Left cardiac atrium (tissue), 4 donors: ENCODE results near the gene RFX3. TPM values are rescaled to one million over a fixed set of nuclear protein-coding genes. Genes with fewer than 3 reads are reported as not detected.

Experiments
- ATAC-seq, 2 donors: fragments of 200-7000 bp; cut with Tn5 transposase; one replicate each; pipeline ENCODE4 v1.9.1; 2020; ENCODE audit warnings: mild to moderate bottlenecking in 2 of 2, moderate library complexity in 2 of 2
- DNase-seq: peaks from one replicate; pipeline ENCODE4 v3.0.0-alpha.2; 2020
- intact Hi-C, 2 donors: fragments of 100-400 bp; cut with DNase I; formaldehyde crosslinking; loops; one replicate each; pipeline versions ENCODE4 v1.14.1 to v1.15.1; 2022 to 2023
- total RNA-seq, 2 donors: library from RNA; stranded (reverse); fragmentation: NEBNext Ultra II Directional; extraction: Animal tissue kit (Norgen Biotek cat#: 25700); gene quantifications; one replicate each; pipeline ENCODE4 v1.2.1, GENCODE V29; 2021
- donor health status: DM: no; HTN: yes; CAD: no.
- donor health status: DM: no; HTN: yes; CAD: no; lungs with severe emphysema.
- donor health status: DM: yes; HTN: yes; CAD: no.
- donor health status: Dilated cardiomyopathy.

RFX3 gene
- total RNA-seq, 2 donors from 2014 or later = 4.2 to 4.6 TPM

DNA sequence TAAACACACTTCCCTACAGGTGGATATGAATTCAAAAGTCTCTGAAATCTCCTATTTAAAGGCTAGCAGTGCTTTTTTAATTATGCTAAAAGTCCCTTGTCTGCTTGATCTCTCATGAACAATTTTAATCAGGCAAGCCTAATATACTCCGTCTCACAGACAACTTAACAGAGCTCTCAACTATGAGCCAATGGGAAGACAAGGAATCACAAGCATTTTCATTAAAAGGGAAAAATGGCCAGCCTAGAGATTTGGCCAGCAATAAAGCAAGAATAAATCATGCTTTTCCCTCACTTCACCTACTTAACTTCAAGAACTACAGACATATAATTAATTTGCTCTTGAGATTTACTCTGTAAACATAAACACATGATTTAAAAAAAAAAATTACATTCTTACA is 78.0 kb downstream of the RFX3 start:
- DNase-seq (no peak), ATAC-seq (no peak)
- intact Hi-C loops = no loop called here

DNA sequence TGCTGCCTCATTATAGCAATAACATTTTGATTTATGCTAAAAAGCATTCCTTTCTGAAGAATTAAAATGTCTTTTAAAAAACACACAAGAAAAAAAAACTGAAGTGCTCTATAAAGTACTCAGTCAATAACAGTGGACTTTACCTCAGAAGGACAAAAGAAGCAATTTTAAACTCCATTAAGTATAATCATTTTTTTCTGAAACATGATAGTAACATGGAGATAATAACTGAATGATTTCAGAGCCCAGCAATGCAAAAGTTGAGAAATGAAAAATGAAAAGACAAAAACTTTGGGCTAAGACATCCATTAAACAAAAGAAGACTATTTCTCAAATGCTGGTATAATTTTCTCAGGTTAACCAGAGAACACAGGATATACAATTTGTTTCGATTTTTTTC is 78.7 kb downstream of the RFX3 start:
- DNase-seq (no peak), ATAC-seq (no peak)
- intact Hi-C loops = no loop called here

DNA sequence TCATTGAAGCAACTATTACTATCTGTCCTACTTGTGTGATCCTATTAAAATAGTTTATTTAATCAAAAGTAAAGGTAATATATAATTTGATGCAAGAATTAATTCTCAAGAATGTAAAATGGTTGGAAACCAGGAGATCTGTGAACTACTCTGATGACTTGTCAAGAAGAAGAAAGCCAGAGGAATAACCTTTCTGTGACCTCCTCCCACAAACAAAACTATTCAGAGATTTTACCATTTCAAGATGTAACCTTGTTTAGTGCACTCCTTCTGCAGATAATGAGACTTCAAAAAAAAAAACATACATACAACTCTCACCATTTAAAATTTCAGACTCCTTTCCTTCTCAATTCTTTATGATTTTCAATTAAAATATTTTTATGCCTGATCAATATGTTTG is 79.5 kb downstream of the RFX3 start:
- intact Hi-C loops = no loop called here
- ATAC-seq (no peak), DNase-seq (no peak)

DNA sequence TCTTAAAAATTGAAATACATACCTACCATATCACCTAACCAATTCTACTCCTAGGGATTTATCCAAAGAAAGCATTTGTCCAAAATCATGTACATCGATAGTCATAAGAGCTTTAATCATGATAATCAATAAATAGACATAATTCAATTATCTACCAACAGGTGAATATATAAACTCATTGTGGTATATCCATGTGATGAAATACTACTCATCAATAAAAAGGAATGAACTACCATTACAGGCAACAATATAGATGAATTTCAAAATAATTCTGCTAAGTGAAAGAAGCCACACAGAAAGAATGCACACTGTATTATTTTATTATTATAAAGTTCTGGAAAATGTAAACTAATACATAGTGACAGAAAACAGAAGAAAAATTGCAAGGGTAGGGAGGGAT is 81.8 kb downstream of the RFX3 start:
- no peak for ATAC-seq
- intact Hi-C loops = no loop called here
- DNase-seq = no peak

DNA sequence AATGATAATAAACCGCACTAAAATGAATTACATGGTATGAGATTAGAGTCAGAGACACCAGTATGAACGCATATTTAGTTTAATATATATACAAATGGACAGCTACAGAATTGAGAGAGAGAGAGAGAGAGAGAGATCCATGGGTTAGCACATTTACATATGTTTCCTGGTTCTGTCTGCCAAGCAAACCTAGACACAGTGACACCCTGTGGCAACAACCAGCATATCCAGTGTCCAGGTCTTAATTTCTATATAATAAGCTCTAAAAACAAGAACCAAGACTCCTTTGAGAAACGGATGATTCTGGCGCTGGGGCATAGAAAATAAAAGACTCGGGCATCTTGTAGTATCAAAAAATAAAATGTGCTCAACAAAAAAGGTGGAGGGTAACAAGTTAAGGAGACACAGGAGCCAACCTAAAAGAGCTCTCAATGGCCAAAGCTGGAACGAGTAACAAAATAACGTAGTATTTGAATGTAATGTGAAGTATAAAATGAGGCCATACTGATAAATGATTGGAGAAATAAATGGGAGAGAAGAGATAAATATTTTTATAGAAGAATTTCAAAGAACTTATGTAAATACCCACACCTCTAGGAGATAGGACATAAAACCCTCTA is 84.5 kb downstream of the RFX3 start:
- intact Hi-C loops = no loop called here
- ATAC-seq = peak in 1 of 2 donors; percentile 54
- DNase-seq = peak; percentile 25

DNA sequence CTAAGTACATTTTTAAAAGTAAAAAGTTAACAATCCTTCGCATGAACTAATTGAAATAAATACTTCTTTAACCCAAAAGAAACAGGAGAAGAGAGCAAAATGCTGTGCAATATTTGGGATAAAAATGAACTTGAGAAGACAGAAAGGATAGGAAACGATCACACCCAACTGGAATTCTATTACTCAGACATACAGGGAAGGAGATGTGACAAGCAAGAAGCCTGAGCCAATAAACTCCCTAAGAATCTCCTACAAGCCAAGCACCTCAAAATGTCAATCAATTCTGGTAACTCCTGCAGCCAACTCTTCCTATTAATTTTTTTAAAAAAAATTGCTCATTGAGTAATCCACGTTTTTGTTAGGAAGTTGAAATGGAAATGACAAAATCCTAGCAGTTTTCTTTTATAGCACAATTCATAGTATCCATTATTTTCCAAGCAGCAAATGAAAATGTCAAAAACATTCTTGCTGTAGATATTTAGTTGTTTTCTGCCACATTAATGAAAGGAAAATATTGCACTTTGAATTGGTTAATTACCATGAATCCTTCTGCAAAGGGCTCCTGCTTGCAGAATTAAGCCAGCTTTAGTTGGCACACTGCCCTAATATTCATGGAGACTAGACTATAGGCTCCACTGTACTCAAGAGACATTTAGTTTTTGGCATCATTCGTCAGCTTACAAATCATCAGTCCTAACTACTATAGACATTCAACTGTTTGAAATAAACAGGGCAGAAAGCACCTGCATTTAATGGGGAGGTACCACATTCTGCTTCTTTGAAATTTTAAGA is 89.0 kb downstream of the RFX3 start:
- intact Hi-C loops = no loop called here
- ATAC-seq (peak in 1 of 2 donors; percentile 83), DNase-seq (no peak)

DNA sequence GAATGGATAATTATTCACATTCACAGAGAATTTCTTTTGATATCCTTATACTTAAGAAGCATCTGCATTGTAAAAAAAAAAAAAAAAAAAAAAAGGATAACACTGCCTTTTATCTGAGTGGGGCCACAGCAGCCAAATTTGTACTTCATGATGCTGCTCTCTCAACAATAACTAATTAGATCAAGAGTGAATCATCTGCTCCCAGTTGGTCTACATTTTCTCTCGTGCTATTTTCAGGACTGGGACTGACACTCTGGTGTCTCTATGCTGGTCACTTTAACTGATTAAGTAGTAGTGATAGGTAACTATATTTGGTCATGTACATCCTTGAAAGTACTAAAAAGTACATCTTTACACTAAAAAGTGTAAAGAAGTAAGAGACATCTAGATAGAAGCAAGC is 90.1 kb downstream of the RFX3 start:
- DNase-seq = no peak
- ATAC-seq = peak in 1 of 2 donors; percentile 36
- intact Hi-C loops = no loop called here

DNA sequence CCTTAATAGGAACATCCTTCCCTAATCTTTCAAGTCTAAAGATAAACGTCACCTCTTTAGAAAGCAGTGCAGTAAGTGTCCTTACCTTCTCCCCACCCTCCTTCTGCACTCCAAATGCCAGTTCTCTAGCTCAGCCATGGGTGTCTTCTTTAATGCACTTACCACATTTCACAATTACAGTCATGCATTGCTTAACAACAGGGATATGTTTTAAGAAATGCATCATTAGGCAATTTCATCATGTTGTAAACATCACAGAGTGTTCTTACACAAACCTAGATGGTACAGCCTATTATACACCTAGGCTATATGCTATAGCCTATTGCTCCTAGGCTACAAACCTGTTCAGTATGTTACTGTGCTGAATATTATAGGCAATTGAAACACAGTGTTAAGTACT is 91.2 kb downstream of the RFX3 start:
- intact Hi-C loops = no loop called here
- DNase-seq = no peak
- peak in 1 of 2 donors; percentile 71 for ATAC-seq

DNA sequence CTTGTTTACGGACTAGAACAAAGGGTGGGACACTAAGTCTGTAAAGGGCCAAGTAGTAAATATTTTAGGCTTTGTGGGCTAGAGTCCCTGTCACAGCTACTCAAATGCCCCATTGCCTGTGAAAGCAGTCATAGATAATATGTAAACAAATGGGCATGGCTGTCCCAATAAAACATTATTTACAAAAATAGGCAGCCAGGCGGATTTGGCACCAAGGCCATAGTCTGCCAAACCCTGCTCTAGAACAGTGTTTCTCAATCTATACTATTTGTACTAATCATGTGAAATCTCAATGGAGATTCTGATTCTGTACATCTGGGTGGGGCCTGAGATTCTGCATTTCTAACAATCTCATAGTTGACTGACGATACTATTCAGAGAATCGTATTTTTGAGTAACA is 92.0 kb downstream of the RFX3 start:
- intact Hi-C loops = no loop called here
- ATAC-seq (no peak), DNase-seq (no peak)

DNA sequence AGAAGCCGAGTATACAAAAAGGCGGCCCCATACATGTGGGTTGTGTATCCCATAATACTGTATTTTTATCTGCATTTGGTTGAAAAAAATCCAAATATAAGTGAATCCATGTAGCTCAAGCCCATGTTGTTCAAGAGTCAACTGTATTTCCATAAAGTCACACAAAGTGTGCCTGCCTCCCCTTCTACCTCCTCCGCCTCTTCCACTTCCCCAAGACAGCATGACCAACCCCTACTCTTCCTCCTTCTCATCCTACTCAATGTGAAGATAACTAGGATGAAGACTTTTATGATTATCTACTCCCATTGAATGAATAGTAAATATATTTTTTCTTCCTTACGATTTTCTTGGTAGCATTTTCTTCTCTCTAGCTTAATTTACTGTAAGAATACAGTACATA is 92.7 kb downstream of the RFX3 start:
- no peak for DNase-seq
- intact Hi-C loops = no loop called here
- ATAC-seq = no peak

DNA sequence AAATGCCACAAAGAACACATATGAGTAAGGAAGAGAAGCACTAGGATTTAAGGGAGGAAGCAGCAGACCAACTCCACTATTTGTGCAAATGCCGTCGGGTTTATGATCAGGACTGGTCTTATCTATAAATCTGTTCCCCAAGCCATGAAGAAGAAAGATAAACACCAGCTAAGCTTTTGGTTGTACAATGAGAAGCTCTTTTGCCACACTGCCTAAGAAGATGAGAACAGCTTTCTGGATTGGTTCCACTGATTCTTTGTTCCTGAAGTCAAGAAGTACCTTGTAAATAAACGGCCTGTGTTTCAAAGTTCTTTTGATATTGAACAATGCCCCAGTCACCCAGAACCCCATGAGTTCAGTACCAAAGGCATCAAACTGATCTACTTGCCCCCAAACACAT is 93.9 kb downstream of the RFX3 start:
- intact Hi-C loops = no loop called here
- ATAC-seq (no peak), DNase-seq (no peak)

DNA sequence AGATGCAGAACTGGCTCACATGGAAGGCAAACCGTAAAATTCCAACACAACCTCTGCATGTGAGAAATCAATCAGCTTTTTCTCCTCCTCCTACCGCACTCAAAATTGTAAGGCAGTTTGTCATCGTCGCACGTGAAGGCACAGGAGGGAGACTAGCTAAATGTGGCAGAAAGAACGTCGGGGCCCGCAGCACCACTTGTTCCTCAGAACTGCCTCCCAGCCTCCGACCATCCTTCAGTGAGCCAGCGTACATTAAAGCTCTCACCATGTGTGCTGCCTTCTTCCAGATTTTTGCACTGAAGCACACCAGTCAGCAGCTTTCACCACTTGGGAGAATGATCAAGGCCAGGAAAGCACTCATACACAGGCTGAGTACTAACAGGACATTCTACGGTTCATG is 105.9 kb downstream of the RFX3 start:
- ATAC-seq (no peak), DNase-seq (no peak)
- intact Hi-C loops = no loop called here

DNA sequence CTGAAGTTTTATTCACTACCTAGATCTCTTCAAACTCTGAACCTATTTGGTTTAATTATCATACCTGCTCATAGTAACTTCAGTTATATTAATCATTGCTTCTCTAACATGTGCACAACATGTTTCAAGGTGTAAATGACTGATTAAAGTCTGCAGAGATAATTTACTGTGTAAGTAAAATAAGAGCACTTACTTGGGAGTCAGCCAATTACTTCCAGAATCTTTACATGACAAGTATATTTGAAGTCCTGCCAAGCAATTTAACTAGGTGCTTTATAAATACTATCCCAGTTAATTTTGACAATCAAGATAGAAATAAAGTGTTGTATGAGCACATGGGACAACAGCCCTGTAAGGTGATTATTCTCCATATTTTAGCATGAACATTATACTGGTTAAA is 109.9 kb downstream of the RFX3 start:
- intact Hi-C loops = no loop called here
- DNase-seq = no peak

DNA sequence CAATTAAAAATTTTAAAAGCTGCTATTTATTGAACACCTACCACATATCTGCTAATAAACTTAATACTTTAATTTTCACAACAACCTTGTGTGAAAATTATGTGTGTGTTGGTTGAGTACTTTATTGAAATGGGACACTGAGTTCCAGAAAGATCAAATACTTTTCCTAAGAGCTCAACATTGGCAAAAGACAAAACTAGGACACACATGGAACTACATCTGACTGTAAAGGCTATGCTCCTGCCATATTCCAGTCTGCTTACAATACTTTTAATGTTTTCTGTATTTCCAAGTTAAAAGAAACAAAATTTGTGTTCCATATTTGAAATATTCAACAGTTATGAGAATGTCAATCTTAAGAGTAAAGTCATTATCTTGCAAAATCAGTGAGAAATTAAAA is 111.8 kb downstream of the RFX3 start:
- no peak for ATAC-seq
- DNase-seq = no peak
- intact Hi-C loops = no loop called here

More for the DNA sequence above, 109.9 kb downstream of the RFX3 start:
- no peak for ATAC-seq

DNA sequence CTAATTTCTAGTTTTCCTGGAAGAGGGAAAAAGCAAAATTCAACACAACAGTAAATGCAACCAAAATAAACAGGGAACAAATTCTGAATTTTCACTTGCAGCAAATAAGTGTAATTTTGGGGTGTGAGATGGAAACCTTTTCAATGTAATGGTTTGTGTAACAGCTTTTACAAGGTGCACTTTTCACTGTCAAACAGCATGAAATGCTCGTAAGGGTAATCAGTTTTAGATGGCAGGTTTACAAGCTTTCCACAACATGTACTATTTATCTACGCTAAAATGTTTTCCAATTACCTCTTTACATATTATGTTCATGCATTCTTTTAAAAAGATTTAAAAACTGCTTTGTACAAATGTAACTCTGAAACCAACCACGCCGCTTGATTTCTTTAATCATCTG is 115.3 kb downstream of the RFX3 start:
- intact Hi-C loops = no loop called here
- ATAC-seq (no peak), DNase-seq (no peak)

DNA sequence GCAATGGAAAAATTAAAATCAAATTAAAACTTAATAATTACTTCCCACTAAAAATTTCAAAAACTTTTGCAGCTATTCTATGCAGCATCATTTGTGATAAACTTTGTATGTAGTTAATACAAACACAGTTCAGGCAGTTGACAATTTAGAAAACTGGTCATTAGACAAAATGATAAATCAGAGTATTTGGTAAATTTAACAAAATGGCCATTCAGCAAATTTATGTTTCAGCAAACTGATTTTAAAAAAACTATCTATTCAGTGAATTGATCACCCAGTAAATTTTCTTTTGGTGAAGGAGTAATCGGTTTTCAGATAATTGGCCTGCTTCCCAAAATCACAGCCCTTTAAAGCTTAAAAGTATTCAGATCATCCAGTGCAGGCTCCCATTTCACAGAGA is 116.3 kb downstream of the RFX3 start:
- no peak for ATAC-seq
- intact Hi-C loops = no loop called here
- no peak for DNase-seq

DNA sequence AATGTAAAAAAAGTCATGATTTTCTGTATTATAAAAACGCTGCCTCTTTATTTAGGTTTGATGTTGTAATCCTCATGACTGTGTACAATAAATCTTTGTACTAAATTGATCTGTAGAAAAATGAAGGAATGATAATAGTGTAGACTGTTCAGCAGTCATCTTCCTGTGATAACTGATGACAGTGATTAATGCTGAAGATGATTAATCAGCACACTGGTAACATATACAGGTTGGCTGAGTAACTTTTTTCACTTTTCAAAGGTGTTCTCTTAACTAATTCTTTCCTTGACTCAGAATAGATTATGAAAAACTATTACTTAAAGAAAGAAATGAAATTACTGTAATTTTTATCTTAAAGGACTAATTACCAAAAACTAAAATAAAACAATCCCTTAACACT is 122.5 kb downstream of the RFX3 start:
- intact Hi-C loops = no loop called here
- no peak for DNase-seq
- ATAC-seq = no peak

DNA sequence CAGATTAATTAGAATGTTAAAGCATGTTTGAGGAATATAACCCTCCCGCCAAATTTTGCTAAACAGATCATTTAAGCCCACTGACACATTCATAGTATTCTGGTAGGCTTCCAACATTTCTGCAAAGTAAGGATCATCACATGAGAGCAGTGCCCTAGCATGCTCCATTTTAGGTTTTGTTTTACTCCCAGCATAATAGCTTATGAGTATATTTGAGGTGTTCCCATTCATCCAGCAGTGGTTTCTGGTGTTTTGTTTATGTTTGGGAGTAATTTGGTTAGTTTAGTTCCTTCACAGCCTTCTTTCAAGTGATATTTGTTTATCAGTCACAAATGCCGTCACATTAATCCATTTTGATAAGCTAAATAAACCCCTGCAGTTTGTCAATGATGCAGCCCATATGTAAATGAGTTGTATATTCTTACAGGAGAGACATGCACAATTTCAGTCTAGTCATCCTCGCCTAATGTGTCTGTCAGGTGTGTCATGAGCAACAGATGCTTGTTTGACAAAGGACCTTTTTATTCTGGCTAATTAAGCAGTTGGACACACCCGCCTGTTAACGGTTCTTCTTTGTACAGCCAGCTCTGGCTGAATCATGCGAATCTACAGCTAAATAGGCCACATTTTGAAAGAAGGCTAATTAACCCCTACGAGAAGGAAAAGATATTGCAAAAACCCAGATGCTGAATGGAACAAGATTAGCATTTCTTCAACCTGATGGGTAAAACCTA is 124.4 kb downstream of the RFX3 start:
- DNase-seq = no peak
- ATAC-seq = peak in 1 of 2 donors; percentile 33
- intact Hi-C loops = no loop called here

DNA sequence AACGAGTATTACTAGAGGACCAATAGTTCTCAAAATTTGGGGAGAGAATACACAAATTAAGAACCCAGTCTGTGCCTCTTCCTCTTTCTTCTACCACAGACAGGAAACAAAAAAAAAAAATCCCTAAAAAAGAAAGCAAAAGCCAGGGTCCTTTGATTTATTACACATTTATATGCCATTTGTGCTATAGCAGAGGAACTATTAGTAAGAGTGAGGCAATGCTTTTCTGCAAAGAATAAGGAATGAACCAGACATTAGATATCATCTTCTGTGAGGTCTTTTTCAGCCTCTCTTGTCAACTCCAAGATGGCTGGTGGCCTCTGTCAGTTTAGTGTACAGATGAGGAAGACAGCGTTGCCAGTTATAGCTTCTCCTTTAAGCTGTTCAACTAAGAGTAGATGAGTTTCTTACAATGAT is 127.6 kb downstream of the RFX3 start:
- ATAC-seq = peak in 1 of 2 donors; percentile 37
- intact Hi-C loops = no loop called here
- no peak for DNase-seq

DNA sequence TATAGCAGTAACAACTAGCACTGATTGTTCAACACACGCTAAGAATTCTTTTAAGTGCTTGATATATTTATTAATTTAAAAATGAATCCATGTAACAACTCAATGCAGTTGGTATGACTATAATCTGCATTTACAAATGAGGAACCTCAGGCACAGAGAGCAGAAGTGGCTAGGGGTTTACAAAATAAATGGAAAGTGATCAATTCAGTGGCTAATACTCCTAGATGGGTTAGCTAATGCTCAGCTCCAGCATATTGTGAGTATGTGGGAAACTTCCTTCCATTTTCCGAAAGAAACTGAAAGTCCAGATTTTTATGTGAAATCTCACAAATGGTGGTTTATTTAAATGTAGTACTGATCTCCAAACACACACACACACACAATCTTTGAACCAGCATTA is 128.0 kb downstream of the RFX3 start:
- DNase-seq (no peak), ATAC-seq (no peak)
- intact Hi-C loops = no loop called here

DNA sequence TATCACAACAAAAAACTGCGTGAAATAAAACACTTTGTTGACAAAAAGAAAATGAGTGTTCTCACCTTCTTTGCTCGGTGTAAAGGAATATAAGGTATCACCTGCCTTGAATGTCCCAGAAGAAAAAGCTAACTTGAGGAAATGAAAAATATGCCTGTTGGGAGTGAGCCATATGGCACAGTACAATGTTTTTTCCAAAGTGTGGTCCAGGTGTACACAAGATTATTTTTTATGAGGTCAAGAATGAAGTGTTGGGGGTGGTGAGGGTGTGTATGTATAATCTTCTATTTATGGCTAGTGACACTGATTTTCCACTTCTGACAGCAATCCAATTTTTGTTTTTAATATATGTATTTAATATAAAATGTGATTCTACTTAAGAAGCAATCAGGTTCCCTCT is 134.4 kb downstream of the RFX3 start:
- no peak for ATAC-seq
- intact Hi-C loops = no loop called here
- no peak for DNase-seq
